Measurements from ENCODE around the gene MAPKAP1. TPM values are rescaled to one million over a fixed set of nuclear protein-coding genes. Genes with fewer than 3 reads are reported as not detected.

Gene MAPKAP1
- total and polyA plus RNA-seq, 2 experiments from 2014 or later, result 68.4 to 98.5 TPM

DNA sequence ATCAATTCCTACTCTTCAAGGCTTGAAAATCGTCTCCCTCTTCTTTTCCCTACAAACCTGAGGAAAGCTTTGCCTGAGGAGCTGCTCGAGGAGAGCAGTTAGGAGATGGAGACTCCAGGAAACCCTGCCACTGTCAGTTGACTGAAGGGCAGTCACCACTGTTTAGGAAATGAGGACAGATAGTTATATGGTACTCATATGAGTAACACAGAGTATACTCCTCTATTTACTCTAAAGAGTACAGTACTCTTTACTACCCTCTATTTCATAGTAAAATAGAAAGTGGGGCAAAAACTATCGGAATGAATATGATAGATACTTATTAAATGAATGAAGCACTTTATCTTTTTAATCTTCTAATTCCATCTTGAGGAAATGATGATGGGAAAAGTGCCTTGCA, 115.8 kb downstream of the MAPKAP1 start:
- no peaks in the 10 kb centered on the region for H3K36me3 ChIP-seq (ENCODE audit: insufficient read depth)
- ATAC-seq (no peak), DNase-seq (ENCODE audit: low spot score) (no peak)
- TF ChIP-seq, protein P1, sequence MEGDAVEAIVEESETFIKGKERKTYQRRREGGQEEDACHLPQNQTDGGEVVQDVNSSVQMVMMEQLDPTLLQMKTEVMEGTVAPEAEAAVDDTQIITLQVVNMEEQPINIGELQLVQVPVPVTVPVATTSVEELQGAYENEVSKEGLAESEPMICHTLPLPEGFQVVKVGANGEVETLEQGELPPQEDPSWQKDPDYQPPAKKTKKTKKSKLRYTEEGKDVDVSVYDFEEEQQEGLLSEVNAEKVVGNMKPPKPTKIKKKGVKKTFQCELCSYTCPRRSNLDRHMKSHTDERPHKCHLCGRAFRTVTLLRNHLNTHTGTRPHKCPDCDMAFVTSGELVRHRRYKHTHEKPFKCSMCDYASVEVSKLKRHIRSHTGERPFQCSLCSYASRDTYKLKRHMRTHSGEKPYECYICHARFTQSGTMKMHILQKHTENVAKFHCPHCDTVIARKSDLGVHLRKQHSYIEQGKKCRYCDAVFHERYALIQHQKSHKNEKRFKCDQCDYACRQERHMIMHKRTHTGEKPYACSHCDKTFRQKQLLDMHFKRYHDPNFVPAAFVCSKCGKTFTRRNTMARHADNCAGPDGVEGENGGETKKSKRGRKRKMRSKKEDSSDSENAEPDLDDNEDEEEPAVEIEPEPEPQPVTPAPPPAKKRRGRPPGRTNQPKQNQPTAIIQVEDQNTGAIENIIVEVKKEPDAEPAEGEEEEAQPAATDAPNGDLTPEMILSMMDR (conservative IDR thresholded peaks at IDR 0.05; ENCODE audit: low read depth in 2 of 2), result no peak
- TF ChIP-seq EZH2 (IDR thresholded peaks at IDR 0.05; ENCODE audit: low read depth, unreplicated experiment), result no peak
- no peak for TF ChIP-seq STAT1 (IDR thresholded peaks at IDR 0.05; ENCODE audit: unreplicated experiment)
- TF ChIP-seq, protein P2, sequence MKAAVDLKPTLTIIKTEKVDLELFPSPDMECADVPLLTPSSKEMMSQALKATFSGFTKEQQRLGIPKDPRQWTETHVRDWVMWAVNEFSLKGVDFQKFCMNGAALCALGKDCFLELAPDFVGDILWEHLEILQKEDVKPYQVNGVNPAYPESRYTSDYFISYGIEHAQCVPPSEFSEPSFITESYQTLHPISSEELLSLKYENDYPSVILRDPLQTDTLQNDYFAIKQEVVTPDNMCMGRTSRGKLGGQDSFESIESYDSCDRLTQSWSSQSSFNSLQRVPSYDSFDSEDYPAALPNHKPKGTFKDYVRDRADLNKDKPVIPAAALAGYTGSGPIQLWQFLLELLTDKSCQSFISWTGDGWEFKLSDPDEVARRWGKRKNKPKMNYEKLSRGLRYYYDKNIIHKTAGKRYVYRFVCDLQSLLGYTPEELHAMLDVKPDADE (IDR thresholded peaks at IDR 0.05), result no peak
- TF ChIP-seq NANOG (IDR thresholded peaks at IDR 0.05; ENCODE audit: borderline replicate concordance), result no peak
- no peak for TF ChIP-seq JUNB (IDR thresholded peaks at IDR 0.05; ENCODE audit: unreplicated experiment)
- no peak for TF ChIP-seq CREB1 (CRISPR knock-in tag; IDR thresholded peaks at IDR 0.05; ENCODE audit: low read depth)
- H3K4me3 Mint-ChIP-seq, result no peak overlapping the region
- peaks cover 7% of the 10 kb centered on the region; the same call in 1 of the 2 replicates for H3K4me1 ChIP-seq (ENCODE audit: insufficient read depth)
- peaks cover 7% of the 10 kb centered on the region for H3K27me3 Mint-ChIP-seq (ENCODE audit: insufficient read depth, low read depth, poor library complexity)
- no peak overlapping the region for H2AFZ ChIP-seq
- H3K27me3 ChIP-seq (ENCODE audit: insufficient read depth), result no peaks in the 10 kb centered on the region
- no peaks in the 10 kb centered on the region; the same call in 2 of the 3 replicates for H3K9me3 Mint-ChIP-seq
- H3K9me2 ChIP-seq (ENCODE audit: insufficient read depth), result no peaks in the 10 kb centered on the region
- 0 out of 3 replicates have a peak, but pooled peaks cover 3% of the 10 kb centered on the region for H3K36me3 Mint-ChIP-seq (ENCODE audit: low read depth)
- H3F3A ChIP-seq (replicated peaks; ENCODE audit: low read depth), result no peaks in the 10 kb centered on the region
- H3K79me2 ChIP-seq (replicated peaks; ENCODE audit: insufficient read depth), result peaks cover 76% of the 10 kb centered on the region
- no peak overlapping the region for H3K4me3 ChIP-seq
- H3K27ac ChIP-seq (ENCODE audit: low read depth), result no peak overlapping the region
- H4K20me1 ChIP-seq (replicated peaks; ENCODE audit: insufficient read depth), result no peaks in the 10 kb centered on the region; the same call in 1 of the 2 replicates
- peaks cover 16% of the 10 kb centered on the region for H3K4me1 Mint-ChIP-seq
- H3K4me2 ChIP-seq, result no peak overlapping the region
- H3K27ac Mint-ChIP-seq, result no peak overlapping the region

DNA sequence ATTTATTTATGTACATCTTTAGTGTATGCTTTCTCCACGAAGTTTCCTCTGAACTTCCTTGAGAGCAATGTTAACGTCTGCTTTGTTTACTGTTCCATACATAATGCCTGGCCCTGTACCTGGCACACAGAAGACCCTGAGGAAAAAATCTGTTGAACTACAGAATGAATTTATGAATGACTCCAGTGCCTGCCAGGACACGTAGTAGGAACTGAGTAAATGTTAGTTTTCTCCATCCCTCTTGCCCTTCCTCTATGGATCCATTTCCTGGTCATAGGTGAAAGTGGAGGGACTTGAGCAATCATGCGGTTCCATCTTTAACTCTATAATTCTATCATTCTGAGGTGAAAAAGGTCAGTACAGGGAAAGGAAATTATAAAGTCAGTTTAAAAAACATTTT, 117.7 kb downstream of the MAPKAP1 start:
- Histone ChIP-seq H3K79me2 (replicated peaks; ENCODE audit: insufficient read depth) (peaks cover 67% of the 10 kb centered on the region), H3K4me2 (no peak overlapping the region), H3K36me3 (ENCODE audit: insufficient read depth) (no peaks in the 10 kb centered on the region; the same call in 1 of the 2 replicates), H3K4me1 (ENCODE audit: insufficient read depth) (no peaks in the 10 kb centered on the region), H3K4me3 (no peak overlapping the region), H3K27ac (ENCODE audit: low read depth) (no peak overlapping the region), H3K9me2 (ENCODE audit: insufficient read depth) (no peaks in the 10 kb centered on the region), H3K27me3 (ENCODE audit: insufficient read depth) (no peaks in the 10 kb centered on the region), H4K20me1 (replicated peaks; ENCODE audit: insufficient read depth) (no peaks in the 10 kb centered on the region), H2AFZ (no peak overlapping the region), H3F3A (replicated peaks; ENCODE audit: low read depth) (no peaks in the 10 kb centered on the region)
- Mint-ChIP-seq H3K9me3 (no peaks in the 10 kb centered on the region), H3K4me3 (no peak overlapping the region), H3K27me3 (ENCODE audit: insufficient read depth, low read depth, poor library complexity) (peaks cover 6% of the 10 kb centered on the region), H3K4me1 (peaks cover 12% of the 10 kb centered on the region), H3K36me3 (ENCODE audit: low read depth) (no peaks in the 10 kb centered on the region), H3K27ac (no peak overlapping the region)
- no peak for ATAC-seq
- no peak for DNase-seq (ENCODE audit: low spot score)
- TF ChIP-seq ZNF114 (CRISPR knock-in tag; IDR thresholded peaks at IDR 0.05) (no peak), NANOG (IDR thresholded peaks at IDR 0.05; ENCODE audit: borderline replicate concordance) (no peak)
- TF ChIP-seq, protein P3, sequence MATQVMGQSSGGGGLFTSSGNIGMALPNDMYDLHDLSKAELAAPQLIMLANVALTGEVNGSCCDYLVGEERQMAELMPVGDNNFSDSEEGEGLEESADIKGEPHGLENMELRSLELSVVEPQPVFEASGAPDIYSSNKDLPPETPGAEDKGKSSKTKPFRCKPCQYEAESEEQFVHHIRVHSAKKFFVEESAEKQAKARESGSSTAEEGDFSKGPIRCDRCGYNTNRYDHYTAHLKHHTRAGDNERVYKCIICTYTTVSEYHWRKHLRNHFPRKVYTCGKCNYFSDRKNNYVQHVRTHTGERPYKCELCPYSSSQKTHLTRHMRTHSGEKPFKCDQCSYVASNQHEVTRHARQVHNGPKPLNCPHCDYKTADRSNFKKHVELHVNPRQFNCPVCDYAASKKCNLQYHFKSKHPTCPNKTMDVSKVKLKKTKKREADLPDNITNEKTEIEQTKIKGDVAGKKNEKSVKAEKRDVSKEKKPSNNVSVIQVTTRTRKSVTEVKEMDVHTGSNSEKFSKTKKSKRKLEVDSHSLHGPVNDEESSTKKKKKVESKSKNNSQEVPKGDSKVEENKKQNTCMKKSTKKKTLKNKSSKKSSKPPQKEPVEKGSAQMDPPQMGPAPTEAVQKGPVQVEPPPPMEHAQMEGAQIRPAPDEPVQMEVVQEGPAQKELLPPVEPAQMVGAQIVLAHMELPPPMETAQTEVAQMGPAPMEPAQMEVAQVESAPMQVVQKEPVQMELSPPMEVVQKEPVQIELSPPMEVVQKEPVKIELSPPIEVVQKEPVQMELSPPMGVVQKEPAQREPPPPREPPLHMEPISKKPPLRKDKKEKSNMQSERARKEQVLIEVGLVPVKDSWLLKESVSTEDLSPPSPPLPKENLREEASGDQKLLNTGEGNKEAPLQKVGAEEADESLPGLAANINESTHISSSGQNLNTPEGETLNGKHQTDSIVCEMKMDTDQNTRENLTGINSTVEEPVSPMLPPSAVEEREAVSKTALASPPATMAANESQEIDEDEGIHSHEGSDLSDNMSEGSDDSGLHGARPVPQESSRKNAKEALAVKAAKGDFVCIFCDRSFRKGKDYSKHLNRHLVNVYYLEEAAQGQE (IDR thresholded peaks at IDR 0.05; ENCODE audit: unreplicated experiment), result no peak
- TF ChIP-seq, protein P4, sequence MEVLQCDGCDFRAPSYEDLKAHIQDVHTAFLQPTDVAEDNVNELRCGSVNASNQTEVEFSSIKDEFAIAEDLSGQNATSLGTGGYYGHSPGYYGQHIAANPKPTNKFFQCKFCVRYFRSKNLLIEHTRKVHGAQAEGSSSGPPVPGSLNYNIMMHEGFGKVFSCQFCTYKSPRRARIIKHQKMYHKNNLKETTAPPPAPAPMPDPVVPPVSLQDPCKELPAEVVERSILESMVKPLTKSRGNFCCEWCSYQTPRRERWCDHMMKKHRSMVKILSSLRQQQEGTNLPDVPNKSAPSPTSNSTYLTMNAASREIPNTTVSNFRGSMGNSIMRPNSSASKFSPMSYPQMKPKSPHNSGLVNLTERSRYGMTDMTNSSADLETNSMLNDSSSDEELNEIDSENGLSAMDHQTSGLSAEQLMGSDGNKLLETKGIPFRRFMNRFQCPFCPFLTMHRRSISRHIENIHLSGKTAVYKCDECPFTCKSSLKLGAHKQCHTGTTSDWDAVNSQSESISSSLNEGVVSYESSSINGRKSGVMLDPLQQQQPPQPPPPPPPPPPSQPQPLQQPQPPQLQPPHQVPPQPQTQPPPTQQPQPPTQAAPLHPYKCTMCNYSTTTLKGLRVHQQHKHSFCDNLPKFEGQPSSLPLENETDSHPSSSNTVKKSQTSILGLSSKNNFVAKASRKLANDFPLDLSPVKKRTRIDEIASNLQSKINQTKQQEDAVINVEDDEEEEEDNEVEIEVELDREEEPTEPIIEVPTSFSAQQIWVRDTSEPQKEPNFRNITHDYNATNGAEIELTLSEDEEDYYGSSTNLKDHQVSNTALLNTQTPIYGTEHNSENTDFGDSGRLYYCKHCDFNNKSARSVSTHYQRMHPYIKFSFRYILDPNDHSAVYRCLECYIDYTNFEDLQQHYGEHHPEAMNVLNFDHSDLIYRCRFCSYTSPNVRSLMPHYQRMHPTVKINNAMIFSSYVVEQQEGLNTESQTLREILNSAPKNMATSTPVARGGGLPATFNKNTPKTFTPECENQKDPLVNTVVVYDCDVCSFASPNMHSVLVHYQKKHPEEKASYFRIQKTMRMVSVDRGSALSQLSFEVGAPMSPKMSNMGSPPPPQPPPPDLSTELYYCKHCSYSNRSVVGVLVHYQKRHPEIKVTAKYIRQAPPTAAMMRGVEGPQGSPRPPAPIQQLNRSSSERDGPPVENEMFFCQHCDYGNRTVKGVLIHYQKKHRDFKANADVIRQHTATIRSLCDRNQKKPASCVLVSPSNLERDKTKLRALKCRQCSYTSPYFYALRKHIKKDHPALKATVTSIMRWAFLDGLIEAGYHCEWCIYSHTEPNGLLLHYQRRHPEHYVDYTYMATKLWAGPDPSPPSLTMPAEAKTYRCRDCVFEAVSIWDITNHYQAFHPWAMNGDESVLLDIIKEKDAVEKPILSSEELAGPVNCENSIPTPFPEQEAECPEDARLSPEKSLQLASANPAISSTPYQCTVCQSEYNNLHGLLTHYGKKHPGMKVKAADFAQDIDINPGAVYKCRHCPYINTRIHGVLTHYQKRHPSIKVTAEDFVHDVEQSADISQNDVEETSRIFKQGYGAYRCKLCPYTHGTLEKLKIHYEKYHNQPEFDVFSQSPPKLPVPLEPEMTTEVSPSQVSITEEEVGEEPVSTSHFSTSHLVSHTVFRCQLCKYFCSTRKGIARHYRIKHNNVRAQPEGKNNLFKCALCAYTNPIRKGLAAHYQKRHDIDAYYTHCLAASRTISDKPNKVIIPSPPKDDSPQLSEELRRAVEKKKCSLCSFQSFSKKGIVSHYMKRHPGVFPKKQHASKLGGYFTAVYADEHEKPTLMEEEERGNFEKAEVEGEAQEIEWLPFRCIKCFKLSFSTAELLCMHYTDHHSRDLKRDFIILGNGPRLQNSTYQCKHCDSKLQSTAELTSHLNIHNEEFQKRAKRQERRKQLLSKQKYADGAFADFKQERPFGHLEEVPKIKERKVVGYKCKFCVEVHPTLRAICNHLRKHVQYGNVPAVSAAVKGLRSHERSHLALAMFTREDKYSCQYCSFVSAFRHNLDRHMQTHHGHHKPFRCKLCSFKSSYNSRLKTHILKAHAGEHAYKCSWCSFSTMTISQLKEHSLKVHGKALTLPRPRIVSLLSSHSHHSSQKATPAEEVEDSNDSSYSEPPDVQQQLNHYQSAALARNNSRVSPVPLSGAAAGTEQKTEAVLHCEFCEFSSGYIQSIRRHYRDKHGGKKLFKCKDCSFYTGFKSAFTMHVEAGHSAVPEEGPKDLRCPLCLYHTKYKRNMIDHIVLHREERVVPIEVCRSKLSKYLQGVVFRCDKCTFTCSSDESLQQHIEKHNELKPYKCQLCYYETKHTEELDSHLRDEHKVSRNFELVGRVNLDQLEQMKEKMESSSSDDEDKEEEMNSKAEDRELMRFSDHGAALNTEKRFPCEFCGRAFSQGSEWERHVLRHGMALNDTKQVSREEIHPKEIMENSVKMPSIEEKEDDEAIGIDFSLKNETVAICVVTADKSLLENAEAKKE (CRISPR knock-in tag; IDR thresholded peaks at IDR 0.05), result no peak

All from GM23338 (cell line).